Astrocyte (in vitro differentiated cells and primary cell): ENCODE data around the gene WDR64.

Source experiments
- CTCF ChIP-seq: IDR thresholded peaks from 2 replicates; pipeline ENCODE4 v1.5.1; 2011; ENCODE audit warnings: low read depth, mild to moderate bottlenecking, inconsistent platforms, low read length, moderate library complexity; ENCODE audit not compliant: insufficient read depth
- EZH2 ChIP-seq: IDR thresholded peaks from 2 replicates; pipeline ENCODE4 v1.6.1; 2012; ENCODE audit warnings: mild to moderate bottlenecking, low read length, inconsistent platforms; ENCODE audit not compliant: insufficient read depth

DNA sequence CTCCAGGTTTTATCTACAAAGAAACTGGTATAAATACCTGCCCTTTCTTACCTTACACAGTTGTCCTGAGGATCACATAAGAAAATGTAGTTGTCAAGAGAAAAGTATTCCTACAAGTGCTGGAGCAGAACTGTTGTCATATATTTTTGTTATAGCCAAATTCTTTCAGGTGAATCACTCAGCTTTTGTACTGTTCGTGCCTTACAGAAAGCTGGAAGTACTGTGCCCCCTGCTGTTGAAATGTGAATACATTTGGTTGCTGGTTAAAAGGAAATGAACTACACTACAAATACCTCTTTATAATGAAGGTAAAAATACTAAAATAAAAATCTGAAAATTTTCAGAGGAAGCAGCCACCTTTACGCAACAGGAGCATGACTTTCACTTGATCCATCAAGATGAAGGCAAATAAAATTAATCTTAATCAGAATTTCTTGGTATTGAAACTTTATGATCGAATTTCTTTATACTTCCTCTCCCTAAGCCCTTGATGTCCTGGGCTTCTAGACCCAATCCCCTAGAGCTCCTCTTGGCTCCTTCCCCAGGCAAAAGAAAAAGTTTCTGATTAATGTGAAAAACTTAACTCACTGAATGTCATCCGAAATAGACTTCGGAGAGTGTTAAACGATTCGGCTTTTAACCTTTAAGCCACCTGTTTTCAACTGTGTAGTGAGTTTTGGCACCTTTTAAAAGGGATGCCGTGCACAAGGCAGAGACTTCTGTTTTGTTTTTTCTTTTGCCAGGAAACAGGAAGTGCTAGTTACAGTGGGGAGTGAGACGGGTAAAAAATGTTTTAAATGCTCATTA, 24.4 kb upstream of the WDR64 start:
- TF ChIP-seq CTCF = peak; percentile 79
- TF ChIP-seq EZH2 = no peak
